HepG2 (cell line): ENCODE data around the gene C4orf33.

Source experiments
- CTCF ChIP-seq: sonication (generic); formaldehyde crosslinking; IDR thresholded peaks from 2 replicates; pipeline ENCODE4 v1.5.0; 2020; ENCODE audit warnings: mild to moderate bottlenecking, missing genetic modification reagents, moderate library complexity
- HINFP ChIP-seq: sonication (generic); formaldehyde crosslinking; IDR thresholded peaks from 2 replicates; pipeline ENCODE4 v1.4.0; 2020; ENCODE audit warnings: low read depth, mild to moderate bottlenecking, missing genetic modification reagents
- HOXA5 ChIP-seq: sonication (generic); formaldehyde crosslinking; IDR thresholded peaks from 2 replicates; pipeline ENCODE4 v1.4.0; 2020; ENCODE audit warnings: missing genetic modification reagents
- MAFK ChIP-seq, 2 experiments: IDR thresholded peaks in 1 of 2; conservative IDR thresholded peaks in 1 of 2; 2 replicates each; pipeline ENCODE4 v1.6.1; 2011; ENCODE audit warnings: improper control_type of control experiment in 2 of 2, low read length in 2 of 2
- MAX ChIP-seq: IDR thresholded peaks from 2 replicates; pipeline ENCODE4 v1.6.1; 2012; ENCODE audit warnings: inconsistent platforms
- MTA3 ChIP-seq: sonication (generic); formaldehyde crosslinking; IDR thresholded peaks from 2 replicates; pipeline ENCODE4 v1.4.0; 2020; ENCODE audit warnings: missing genetic modification reagents
- MXI1 ChIP-seq: IDR thresholded peaks from 3 replicates; pipeline ENCODE4 v1.6.1; 2012; ENCODE audit warnings: low read depth, low read length, inconsistent platforms, borderline replicate concordance
- RFX3 ChIP-seq: IDR thresholded peaks from 2 replicates; pipeline ENCODE4 v1.6.1; 2016; ENCODE audit warnings: missing biosample characterization, missing genetic modification reagents
- SMC3 ChIP-seq: IDR thresholded peaks from 2 replicates; pipeline ENCODE4 v1.6.1; 2011; ENCODE audit warnings: low read length, improper control_type of control experiment

GRCh38 chr4:129164243-129164642 is 68.3 kb downstream of the C4orf33 start:
- TF ChIP-seq SMC3 (no peak), MAX (no peak), MXI1 (no peak), MAFK (conservative IDR thresholded peaks at IDR 0.05 in 1 of 2, IDR thresholded peaks at IDR 0.05 in 1 of 2; ENCODE audit: low read length in 2 of 2) (no peak), MTA3 (CRISPR knock-in tag) (no peak), HOXA5 (CRISPR knock-in tag) (no peak), CTCF (CRISPR knock-in tag) (no peak), HINFP (CRISPR knock-in tag) (no peak), RFX3 (CRISPR knock-in tag) (no peak)
